Measurements from ENCODE around the gene GRB10. TPM values are rescaled to one million over a fixed set of nuclear protein-coding genes. Genes with fewer than 3 reads are reported as not detected.

GRB10 gene
- total and polyA plus RNA-seq, 2 experiments from 2014 or later = 35.0 to 154 TPM

DNA sequence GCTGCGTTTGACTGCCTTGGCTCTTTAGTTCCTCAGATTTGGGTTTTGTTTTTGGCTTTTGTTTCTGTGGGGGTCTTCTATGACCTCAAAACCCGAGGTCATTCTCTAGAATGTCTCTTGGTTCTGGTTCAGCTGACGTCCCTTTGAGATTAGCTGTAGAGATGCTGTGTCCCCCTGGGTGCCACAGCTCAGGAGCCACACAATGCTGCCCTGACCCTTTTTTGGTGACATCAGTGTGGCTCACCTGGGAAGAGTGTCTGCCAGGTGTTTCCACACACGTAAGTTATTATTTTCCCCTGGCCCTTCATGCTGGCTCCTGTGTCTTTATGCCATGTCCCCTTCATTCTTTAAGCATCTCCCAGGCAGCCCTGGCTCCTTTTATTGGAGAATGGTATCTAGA, 127.7 kb downstream of the GRB10 start (continued):
- TF ChIP-seq ZNF462 (CRISPR knock-in tag; IDR thresholded peaks at IDR 0.05) = no peak

DNA sequence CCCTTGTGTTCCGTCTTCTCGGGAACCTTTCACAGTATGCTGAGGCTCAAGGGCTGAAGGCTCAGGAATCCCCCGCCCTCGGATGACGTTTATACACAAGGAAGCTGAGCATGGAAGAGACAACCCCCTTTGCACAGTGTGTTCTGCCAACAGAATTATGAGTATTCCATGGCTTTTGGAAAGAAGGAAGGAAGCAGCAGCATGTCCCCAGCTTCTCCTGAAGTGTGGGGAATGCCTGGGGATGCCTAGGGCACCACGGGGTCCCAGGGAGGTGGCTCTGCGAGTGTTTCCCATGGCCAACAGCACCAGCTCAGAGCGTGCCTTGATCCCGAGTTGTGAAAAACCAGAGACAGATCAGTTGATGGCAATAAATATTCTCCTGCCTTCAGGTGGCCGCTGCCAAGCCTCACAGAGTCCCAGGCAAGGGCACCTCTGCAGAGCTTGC, 128.7 kb downstream of the GRB10 start:
- H2AFZ ChIP-seq = no peak overlapping the region
- no peak overlapping the region for H3K4me2 ChIP-seq
- no peaks in the 10 kb centered on the region for H3K27me3 ChIP-seq (ENCODE audit: insufficient read depth)
- H4K20me1 ChIP-seq (replicated peaks; ENCODE audit: insufficient read depth) = no peaks in the 10 kb centered on the region; the same call in none of the 2 replicates
- no peaks in the 10 kb centered on the region for H3K36me3 ChIP-seq (ENCODE audit: insufficient read depth)
- Mint-ChIP-seq H3K27me3 (ENCODE audit: insufficient read depth, low read depth, poor library complexity) (peaks cover 10% of the 10 kb centered on the region), H3K36me3 (ENCODE audit: low read depth) (peaks cover 20% of the 10 kb centered on the region), H3K9me3 (no peaks in the 10 kb centered on the region), H3K4me3 (no peak overlapping the region), H3K27ac (no peak overlapping the region), H3K4me1 (peaks cover 10% of the 10 kb centered on the region)
- ATAC-seq (no peak), DNase-seq (ENCODE audit: low spot score) (no peak)
- no peaks in the 10 kb centered on the region for H3K9me2 ChIP-seq (ENCODE audit: insufficient read depth)
- no peak for TF ChIP-seq ZNF462 (CRISPR knock-in tag; IDR thresholded peaks at IDR 0.05)
- no peak for TF ChIP-seq ZNF331 (CRISPR knock-in tag; IDR thresholded peaks at IDR 0.05; ENCODE audit: low read depth)
- TF ChIP-seq JUNB (IDR thresholded peaks at IDR 0.05; ENCODE audit: unreplicated experiment) = no peak
- no peak for TF ChIP-seq EZH2 (IDR thresholded peaks at IDR 0.05; ENCODE audit: low read depth, unreplicated experiment)
- H3K4me1 ChIP-seq (ENCODE audit: insufficient read depth) = no peaks in the 10 kb centered on the region
- H3K79me2 ChIP-seq (replicated peaks; ENCODE audit: insufficient read depth) = peaks cover 8% of the 10 kb centered on the region
- H3K4me3 ChIP-seq = no peak overlapping the region
- H3K27ac ChIP-seq (ENCODE audit: low read depth) = no peak overlapping the region
- H3F3A ChIP-seq (replicated peaks; ENCODE audit: low read depth) = no peaks in the 10 kb centered on the region

Data from GM23338 (cell line).